Left kidney (tissue), 2 donors: ENCODE measurements around the gene DEFB114. TPM values are rescaled to one million over a fixed set of nuclear protein-coding genes. Genes with fewer than 3 reads are reported as not detected.

Experiments
- DNase-seq: peaks from one replicate; pipeline ENCODE4 v3.0.0-alpha.2; 2013
- polyA plus RNA-seq: library from polyadenylated mRNA; unstranded; fragments of 120-200 nt; gene quantifications from one replicate; pipeline ENCODE4 v1.2.1, GENCODE V29; 2013; ENCODE audit not compliant: insufficient read length

The DEFB114 gene
- polyA plus RNA-seq, 1 donor = not detected

DNA sequence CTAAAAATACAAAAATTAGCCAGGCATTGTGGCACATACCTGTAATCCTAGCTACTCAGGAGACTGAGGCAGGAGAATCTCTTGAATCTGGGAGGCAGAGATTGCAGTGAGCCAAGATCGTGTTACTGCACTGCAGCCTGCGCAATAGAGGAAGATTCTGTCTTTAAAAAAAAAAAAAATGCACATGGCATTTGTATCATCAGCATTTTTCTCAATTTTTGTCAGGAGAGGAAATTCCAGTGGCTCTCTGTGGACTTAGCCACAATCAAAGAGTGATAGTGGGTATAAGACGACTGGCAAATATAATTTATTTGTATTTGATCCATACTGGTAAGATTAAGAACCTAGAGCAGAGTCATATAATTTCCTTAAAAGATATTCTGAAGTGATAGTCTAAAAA lies 28.6 kb downstream of the DEFB114 start:
- no peak for DNase-seq

DNA sequence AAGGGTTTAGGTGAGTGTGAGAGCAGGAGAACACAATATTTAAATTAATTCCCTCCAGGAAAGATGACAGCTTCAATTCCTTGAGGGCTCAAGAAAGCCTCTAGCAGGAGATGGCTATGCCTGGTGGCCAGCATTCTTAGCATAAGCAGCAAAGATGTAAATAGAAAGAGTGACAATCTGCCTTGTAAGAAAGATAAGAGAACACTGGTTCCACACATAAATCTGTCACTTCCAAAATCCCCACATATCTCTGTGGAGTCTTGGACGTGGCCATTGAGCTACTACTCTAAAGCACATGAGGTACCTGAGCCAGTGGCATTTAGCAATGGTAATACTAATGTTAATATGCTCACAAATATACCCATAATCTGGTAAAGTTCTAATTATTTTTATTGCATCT lies 29.2 kb downstream of the DEFB114 start:
- DNase-seq = no peak

DNA sequence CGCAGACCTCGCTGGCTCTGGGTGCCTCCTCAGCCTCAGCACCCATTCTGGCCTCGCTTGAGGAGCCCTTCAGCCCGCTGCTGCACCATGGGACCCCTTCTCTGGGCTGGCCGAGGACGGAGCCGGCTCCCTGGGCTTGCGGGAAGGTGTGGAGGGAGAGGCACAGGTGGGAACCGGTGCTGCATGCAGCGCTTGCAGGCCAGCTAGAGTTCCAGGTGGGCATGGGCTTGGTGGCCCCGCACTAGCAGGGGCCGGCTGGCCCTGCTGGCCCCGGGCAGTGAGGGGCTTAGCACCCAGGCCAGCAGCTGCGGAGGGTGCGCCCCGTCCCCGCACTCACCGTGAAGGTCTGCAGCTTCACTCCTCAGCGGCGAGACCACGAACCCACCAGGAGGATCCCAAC lies 30.4 kb downstream of the DEFB114 start:
- no peak for DNase-seq

DNA sequence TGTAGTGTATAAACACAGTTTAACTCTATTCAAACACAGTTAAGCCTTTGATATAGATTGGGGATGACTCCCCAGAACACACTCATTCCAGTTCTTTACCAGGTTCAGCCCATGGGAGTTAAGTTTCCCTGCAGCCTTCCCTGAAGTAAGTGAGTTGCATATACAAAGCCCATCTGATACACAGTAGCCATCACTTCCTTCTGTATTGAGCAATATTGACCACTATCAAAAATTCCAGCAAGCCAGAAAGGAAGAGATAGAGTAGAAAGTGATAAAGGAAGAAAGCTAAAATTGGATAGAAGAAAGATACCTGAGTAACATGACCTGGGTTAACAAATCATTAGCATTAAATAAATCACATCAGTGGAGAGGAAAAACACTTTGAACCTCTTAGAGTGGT lies 34.6 kb downstream of the DEFB114 start:
- no peak for DNase-seq

DNA sequence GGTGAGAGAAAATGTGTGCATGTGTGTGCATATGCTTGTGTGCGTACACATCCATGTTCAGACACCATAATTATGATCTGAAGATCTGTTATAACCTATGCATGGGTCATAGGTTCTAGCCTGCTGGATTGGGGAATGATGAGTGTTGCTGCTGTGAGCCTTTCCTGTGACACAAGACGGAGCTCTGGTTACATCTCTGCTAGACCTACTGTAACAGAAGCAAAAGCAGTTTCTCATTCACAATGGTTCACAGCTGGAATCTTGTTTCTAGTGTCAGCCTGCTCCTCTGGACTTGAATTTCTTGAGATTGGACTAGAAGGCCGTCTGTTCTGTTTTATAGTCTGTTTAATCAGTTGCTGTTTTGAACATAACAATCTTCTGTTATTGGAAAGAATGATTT lies 40.1 kb downstream of the DEFB114 start:
- DNase-seq = no peak

DNA sequence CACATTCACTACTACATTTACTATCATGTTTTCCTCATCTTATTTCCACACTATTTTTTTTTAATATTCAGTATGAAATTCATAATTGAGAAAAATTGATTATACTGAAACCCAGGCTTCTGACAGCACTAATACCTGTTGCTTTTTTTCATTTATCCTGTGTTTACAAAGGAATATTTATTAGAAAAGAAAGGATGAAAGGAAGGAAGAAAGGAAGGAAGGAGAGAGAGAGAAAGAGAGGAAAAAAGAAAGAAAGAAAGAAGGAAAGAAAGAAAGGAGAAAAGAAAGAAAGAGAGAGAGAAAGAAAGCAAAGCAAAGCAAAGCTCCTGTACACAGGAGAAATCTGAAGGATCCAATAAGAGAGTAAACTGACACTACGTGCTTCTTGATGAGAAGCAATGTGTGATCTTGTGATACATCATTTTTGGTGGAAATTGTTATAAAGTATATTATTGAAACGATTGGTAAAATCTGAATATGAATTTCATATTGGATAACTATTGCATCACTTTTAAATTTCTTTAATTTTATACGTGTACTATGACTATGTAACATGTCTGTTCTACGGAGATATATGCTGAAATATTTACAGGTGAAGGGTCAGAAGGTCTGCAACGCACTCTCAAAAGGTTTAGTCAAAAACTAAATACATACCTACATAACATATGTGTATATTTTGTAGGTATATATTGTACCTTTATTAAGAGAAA lies 43.9 kb downstream of the DEFB114 start:
- DNase-seq = no peak

DNA sequence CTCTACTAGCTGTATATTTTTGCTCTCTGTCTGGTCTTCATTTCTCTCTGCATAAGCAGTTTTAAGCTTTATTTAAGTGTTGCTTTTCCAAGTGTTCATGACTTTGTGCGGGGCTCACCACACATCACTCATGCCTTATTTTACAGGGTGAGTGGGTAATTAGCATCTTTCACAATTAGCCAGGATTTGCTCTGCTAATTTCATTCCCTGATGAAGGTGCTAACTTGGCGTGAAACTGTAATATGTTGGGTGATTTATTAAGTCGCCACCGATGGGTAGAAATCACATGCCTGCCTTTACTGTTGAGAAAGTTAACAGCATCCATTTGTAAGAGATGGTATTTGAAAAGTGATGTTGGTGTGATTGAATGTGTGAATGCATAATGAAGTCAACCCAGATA lies 44.7 kb downstream of the DEFB114 start:
- DNase-seq = no peak

DNA sequence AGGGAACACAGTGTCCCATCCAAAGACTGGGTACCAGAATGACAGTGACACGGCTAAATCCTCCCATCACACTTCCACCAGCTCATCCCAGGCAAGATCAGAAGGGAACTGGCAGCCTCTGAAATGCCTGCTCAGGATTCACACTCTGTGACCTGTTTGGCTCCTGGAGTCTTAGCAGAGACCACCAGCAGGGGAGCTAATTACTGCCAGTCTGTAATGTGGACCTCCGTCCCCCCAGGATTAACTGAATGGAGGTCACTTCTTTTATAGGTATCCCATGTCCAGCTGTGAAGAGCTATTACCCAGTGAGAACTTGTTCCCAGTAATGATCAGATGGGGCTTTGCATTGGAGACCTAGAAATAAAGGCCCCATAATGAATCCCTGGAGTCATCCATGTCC lies 45.2 kb downstream of the DEFB114 start:
- DNase-seq = no peak

DNA sequence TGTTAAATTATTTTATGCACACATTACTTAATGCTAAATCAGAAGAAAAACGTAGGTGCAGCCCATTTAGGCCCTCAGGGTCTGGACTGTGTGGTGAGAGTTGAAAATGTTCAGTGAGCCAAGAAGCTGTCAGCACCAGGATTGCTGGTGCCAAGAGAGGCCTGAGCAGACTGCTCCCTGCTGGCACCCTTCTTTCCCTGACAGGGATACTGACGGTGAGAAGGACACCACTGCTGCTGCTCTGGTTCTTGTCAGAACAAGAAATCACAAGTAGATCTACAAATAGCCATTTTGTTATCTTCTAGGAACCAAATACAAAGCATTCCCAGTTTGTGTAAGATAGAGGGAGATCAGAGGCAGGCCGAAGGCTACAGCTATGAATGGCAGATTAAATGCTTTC lies 48.9 kb downstream of the DEFB114 start:
- DNase-seq = no peak

DNA sequence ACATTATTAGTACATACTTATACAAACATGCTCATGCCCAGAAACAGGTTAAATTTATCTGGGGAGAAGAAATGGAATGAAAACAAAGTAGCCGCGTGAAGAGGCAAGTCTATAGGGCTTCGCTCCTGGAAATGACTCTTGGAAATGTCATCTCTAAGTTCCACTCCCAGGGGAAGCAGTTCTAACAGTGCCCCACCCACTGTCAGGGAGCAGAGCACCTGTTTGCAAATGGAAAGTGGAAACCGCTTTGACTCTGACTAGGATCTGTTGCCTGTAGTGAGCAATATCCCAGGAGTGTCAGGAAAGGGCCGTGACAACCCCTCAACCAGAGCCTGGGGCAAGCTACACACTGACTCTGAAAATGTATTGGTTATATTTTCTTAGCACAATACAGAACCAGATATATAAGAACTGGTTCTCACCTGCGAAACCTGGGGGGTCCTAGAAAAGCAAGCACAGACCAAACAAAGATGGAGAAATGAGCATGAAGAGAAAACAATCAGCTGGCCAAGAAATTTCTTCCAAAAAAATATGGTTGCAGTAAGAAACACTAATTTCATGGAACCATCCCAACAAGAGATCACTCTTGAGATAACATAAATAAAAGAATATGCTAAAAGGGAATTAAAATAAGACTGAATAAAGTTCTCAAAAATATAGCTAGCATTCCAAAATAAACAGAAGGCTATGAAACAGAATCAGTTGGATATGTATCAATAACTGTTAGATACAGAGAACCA lies 50.2 kb downstream of the DEFB114 start:
- no peak for DNase-seq

DNA sequence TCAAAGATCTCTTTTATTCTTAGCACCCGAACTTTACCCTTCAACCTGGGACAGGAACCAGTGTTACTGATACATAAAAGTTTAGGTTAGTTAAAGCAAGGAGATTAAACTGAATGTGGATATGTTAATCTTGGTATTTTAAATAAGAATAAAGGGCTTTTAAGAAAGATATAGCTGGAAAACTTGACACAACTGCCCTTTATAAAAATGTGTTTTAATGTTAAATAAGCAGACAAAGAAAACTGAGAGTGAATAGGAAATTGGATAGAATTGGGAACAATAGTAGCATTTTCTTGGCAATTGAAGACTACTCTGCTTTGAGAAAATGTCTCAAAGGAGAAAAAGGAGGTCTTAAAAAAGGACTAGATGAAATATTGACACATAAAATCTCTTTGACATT lies 51.8 kb downstream of the DEFB114 start:
- no peak for DNase-seq

DNA sequence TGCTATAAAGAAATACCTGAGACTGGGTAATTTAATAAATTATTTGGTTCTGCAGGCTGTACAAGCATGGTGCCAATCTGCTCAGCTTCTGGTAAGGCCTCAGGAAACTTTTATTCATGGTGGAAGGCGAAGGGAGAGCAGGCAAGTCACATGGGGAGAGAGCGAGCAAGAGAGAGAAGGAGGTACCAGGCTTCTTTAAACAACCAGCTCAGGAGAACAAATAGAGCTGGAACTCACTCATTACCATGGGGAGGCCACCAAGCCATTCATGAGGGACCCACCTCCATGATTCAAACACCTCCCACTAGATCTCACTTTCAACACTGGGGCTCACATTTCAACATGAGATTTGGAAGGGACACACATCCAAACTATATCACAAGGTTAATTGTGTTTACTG lies 52.7 kb downstream of the DEFB114 start:
- no peak for DNase-seq

Other genes with a start within 250 kb of the DEFB114 start
- gene CRISP3, start 219.8 kb downstream of the DEFB114 start, polyA plus RNA-seq = not detected
- not detected for gene PGK2, start 176.9 kb downstream of the DEFB114 start, polyA plus RNA-seq
- not detected for gene CRISP1, start 97.6 kb downstream of the DEFB114 start, polyA plus RNA-seq
- not detected for gene DEFB113, start 5.5 kb upstream of the DEFB114 start, polyA plus RNA-seq
- gene DEFB110, start 57.8 kb upstream of the DEFB114 start, polyA plus RNA-seq = not detected
- not detected for gene DEFB112, start 85.8 kb upstream of the DEFB114 start, polyA plus RNA-seq